Keratinocyte (primary cell): ENCODE results near the gene ACTR2.

ENCODE experiments used
- EZH2 ChIP-seq: IDR thresholded peaks from one replicate; pipeline ENCODE4 v1.6.1; 2012; ENCODE audit warnings: inconsistent platforms, mild to moderate bottlenecking, low read length, moderate library complexity
- TF ChIP-seq, protein P1 (sequence below), 3 experiments: IDR thresholded peaks in 1 of 3; conservative IDR thresholded peaks in 1 of 3; optimal IDR thresholded peaks in 1 of 3; 2 replicates in 2 of 3; 3 replicates in 1 of 3; pipeline versions ENCODE3 to v1.5.1; 2011; ENCODE audit warnings: low read length in 3 of 3, mild to moderate bottlenecking in 3 of 3, moderate library complexity in 2 of 3, control low read depth in 1 of 3, inconsistent platforms in 1 of 3; ENCODE audit not compliant: insufficient read depth in 2 of 3; ENCODE audit errors: extremely low read depth in 1 of 3

DNA sequence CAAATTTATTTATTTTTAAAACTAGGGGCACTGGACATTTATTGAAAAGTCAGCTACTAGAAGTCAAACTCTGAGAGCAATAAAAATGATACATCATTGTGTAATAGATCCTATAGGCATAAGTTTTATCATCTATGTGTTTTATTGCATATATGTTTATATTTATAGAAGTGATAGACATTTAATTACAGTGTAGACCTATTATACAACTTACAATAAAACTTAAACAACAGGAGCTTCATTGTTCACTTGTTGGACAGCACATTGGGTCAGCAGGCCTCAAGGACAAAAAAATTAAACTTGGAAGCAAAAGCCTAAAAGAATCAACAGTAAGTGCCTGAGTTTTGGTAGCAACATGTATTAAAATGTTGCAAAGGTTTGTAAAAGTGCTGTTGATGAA is 15.0 kb upstream of the ACTR2 start:
- TF ChIP-seq, protein P1, sequence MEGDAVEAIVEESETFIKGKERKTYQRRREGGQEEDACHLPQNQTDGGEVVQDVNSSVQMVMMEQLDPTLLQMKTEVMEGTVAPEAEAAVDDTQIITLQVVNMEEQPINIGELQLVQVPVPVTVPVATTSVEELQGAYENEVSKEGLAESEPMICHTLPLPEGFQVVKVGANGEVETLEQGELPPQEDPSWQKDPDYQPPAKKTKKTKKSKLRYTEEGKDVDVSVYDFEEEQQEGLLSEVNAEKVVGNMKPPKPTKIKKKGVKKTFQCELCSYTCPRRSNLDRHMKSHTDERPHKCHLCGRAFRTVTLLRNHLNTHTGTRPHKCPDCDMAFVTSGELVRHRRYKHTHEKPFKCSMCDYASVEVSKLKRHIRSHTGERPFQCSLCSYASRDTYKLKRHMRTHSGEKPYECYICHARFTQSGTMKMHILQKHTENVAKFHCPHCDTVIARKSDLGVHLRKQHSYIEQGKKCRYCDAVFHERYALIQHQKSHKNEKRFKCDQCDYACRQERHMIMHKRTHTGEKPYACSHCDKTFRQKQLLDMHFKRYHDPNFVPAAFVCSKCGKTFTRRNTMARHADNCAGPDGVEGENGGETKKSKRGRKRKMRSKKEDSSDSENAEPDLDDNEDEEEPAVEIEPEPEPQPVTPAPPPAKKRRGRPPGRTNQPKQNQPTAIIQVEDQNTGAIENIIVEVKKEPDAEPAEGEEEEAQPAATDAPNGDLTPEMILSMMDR (optimal IDR thresholded peaks at IDR 0.05 in 1 of 3, IDR thresholded peaks at IDR 0.05 in 1 of 3, conservative IDR thresholded peaks at IDR 0.05 in 1 of 3; ENCODE audit: extremely low read depth in 1 of 3, insufficient read depth in 2 of 3, low read length in 3 of 3): no peak
- no peak for TF ChIP-seq EZH2
